ENCODE results near the gene CCDC152.

CCDC152 gene

DNA sequence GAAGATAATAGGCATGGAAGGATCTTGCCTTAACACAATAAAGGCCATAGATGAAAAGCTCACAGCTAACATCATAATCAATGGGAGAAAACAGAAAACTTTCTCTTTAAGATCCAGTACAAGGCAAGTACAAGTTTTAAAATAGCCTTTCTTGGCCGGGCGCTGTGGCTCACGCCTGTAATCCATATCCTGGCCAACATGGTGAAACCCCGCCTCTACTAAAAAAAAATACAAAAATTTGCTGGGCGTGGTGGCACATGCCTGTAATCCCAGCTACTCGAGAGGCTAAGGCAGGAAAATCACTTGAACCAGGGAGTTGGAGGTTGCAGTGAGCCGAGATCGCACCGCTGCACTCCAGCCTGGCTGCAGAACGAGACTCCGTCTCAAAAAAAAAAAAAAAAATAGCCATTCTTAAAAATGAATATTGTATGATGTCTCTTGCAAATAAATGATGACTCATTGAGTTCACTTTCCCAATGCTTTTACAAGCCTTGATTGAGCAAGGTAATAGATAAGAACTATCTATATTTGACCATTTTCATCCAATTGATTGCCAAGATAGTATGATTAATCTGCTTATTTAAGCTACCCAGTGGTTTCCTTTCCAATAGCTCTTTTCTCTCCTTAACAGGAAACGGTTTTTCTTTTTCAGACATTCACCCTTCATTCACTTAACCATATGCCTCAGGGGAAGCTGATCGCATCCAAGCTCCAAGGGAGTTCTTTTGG, 15.8 kb downstream of the CCDC152 start:
- DNase-seq (ENCODE audit: low read depth, low spot score) = no peak
- no peak overlapping the region for H3K27ac ChIP-seq

DNA sequence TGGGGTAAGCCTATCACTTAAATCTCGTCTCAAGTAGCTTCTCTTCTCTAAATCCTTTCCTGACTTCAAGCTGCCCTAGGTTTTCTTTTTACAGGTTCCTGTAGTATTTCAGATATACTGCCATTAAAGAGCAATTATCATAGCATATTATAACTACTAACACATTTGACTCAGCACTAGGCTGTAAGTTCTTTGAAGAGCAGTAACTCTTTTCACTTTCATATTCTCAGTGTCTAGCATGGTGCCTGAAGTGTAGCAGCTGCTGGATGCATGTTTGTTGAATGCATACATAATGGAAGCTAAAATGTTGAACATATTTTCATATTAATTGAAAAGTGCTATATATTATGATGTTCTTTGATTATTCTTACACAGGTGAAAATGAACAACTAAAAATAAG, 22.5 kb downstream of the CCDC152 start:
- no peak for DNase-seq (ENCODE audit: low read depth, low spot score)
- no peak overlapping the region for H3K27ac ChIP-seq

DNA sequence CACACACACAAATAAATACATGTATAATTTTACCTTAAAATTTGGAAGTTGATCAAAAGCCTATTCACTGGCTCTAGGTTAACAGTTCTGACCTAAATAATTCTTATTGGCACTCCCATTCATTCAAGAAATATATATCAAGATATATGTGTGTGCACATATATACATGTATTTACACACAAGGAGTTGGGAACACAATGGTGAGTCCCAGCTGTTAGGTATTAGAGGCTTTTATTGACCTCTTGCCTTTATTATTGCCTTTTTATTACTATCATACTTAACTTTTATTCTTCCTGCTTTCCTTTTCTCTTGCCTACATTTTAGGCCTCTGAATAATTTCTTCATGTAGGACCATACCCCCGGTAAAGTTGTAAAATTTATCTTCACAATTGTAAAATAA, 25.0 kb downstream of the CCDC152 start:
- DNase-seq (ENCODE audit: low read depth, low spot score) = no peak
- H3K27ac ChIP-seq = no peak overlapping the region

DNA sequence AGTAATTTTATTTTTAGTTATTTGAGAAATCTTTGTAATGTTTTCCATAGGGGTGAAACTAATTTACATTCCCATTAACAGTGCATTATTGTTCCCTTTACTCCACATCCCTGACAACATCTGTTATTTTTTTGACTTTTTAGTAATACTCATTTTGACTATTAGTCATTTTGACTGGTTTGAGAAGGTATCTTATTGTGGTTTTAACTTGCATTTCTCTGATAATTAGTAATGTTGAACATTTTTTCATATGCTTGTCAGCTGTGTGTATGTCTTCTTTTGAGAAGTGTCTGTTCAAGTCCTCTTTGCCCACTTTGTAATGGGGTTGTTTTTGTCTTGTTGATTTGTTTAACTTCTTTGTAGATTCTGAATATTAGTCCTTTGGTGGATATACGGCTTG, 27.5 kb downstream of the CCDC152 start:
- H3K27ac ChIP-seq = no peak overlapping the region
- DNase-seq (ENCODE audit: low read depth, low spot score) = no peak

DNA sequence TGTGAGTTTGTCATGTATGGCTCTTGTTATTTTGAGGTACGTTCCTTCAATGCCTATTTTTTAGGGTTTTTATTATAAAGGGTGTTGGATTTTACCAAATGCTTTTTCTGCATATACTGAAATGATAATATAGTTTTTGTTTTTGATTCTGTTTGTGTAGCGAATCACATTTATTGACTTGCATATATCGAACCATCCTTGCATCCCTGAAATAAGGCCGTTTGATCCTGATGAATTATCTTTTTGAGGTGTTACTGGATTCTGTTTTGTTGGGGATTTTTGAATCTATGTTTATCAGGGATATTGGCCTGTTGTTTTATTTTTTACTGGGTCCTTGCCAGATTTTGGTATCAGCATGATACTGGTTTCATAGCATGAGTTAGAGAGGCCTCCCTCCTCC, 29.1 kb downstream of the CCDC152 start:
- no peak for DNase-seq (ENCODE audit: low read depth, low spot score)
- no peak overlapping the region for H3K27ac ChIP-seq

DNA sequence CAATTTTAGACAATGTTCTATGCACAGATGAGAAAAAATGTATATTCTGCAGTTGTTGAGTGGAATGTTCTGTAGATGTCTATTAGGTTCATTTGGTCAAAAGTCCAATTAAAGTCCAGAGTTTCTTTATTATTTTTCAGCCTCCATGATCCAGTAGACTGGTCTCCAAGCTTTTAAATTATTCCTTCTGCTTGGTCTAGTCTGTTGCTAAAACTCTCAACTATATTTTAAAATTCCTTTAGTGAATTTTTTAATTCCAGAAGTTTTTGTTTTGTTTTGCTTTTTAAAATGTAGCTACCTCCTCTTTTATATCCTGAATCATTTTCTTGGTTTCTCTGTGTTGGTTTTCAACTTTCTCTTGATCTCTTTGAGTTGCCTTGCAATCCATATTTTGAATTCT, 30.5 kb downstream of the CCDC152 start:
- no peak overlapping the region for H3K27ac ChIP-seq
- no peak for DNase-seq (ENCODE audit: low read depth, low spot score)

DNA sequence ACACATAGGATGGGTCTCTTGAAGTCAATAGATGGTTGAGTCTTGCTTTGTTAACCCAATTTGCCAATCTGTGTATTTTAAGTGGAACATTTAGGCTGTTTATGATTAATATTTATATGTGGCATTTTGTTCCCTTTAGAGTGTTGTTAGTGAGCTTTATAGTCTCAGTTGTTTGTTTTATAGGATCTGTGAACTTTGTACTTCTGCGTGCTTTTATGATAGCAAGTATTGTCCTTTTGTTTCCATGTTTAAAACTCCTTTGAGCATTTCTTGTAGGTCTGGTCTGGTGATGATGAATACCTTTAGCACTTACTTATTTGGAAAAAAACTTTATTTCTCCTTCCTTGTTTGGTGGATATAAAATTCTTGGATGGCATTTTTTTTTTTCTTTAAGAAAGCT, 31.2 kb downstream of the CCDC152 start:
- DNase-seq (ENCODE audit: low read depth, low spot score) = no peak
- H3K27ac ChIP-seq = no peak overlapping the region

DNA sequence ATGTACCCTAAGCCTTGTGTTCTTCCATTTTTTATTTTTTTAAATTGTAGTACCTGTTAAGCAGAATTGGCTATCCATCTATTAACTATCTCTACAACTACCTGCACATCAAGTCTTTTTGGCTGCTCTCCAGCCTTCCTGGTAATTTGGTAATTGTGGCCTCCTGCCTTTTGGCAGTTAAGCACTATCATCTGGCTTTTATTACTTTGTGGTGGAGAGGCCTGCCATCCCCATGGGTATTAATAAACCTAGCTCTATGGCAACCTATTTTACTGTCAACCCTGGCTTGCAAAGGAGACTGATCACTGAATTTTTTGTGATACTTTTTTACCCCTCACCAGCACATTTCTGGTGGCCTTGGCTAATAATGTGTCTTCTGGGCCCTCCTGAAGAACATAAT, 34.5 kb downstream of the CCDC152 start:
- DNase-seq (ENCODE audit: low read depth, low spot score) = no peak
- H3K27ac ChIP-seq = no peak overlapping the region

DNA sequence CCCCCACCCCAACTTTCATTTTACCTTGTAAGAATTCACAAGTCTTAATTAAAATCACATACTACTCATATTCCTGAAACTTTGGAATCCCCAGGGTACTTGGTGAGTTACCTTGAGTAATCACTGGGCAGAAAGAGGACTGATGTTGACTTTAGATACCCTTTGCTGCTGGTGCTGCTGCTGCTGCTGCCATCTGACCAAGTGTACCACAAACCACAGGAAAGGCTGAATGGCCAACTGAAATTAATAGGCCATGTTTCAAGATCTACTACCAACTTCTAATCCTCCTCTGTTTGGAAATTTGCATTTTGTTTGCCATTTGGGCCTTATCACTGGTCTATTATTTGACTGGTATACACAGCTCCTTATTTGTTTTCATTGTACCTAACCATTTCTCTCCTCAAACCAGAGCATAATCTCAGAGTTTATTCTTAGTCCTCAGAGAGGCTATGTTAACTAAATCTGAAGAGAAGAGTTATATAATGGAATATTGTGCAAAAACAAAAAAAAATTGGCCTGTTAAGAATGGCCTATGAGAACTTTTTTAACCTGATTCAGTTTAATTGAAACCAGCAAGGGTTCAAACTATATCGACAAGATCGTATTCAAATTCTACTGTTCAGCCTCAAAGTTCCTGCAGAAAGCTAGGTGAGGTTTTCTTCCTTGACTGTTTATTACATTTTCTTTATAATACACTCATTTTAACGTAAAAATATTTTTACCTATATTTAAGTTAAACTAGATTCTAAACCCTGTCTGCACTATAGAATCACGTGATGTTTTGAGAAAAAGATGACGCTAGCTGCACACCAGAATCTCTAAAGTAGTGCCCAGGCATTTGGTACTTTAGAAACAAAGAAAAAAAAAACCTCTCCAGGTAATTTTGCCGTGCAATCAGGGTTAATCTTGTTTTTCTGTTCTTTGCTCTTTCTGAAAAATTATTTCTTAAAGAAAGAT, 41.9 kb downstream of the CCDC152 start:
- no peak overlapping the region for H3K27ac ChIP-seq
- no peak for DNase-seq (ENCODE audit: low read depth, low spot score)

DNA sequence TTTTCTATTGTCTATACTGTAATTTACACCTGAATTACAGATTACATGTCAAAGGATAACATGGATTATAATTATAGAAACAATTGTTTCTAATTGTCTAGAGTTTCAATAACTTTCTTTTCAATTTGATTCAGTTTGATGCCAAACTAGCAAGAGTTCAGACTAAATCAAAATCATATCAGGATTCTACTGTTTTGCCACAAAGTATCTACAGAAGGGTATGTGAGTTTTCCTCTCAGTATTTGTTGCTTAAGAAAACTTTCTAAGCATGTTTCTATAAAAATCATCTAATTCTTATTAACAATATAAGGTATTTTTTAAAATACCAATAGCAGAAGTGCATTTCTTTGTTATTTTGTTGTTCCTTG, 42.6 kb downstream of the CCDC152 start:
- H3K27ac ChIP-seq = no peak overlapping the region
- DNase-seq (ENCODE audit: low read depth, low spot score) = no peak

DNA sequence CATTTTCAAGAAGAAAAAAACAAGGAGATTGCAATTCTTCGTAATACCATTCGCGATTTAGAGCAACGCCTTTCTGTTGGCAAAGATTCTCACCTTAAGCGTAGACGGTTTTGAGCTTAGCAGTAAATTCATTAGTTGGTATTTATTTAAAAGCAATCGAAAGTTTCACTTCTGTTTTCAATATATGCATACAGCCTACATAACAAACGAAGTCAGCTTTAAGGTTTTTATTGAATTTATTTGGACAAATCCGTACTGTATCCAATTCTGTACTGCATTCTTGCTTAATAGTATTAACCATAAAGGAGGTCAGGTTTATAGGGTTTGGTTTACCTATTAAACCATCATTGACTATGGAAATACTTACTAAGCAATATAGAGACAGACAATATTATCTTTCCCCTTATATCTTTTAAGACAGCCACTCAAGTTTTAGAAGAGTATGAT, 43.1 kb downstream of the CCDC152 start:
- DNase-seq (ENCODE audit: low read depth, low spot score) = no peak
- H3K27ac ChIP-seq = no peak overlapping the region

DNA sequence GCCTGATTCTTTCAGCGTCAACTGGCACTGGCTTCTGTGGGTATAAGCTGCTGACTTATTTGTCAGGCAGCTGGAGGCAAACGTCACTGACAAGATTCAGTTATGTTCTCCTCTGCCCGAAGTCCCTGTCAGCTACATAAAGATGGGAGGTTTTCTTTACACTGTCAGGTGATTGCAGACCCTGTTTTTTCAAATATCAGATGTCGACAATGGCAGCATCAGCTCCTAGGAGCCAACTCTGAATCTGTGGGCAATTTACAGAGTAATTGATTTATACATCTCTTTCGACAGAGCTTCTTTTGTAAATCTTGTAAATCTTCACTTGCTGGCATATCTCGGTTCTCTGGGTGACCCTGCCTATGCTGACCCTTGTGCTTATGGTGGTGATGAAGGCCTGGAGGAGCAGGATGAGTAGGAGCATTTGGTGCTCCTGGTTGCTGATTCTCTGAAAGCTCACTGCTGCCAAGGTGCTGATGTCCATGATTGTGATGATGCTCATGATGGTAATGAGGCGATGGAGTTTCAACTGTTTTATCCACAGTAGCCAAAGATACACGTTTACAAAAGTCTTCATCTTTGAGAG, 44.2 kb downstream of the CCDC152 start:
- no peak for DNase-seq (ENCODE audit: low read depth, low spot score)
- no peak overlapping the region for H3K27ac ChIP-seq

DNA sequence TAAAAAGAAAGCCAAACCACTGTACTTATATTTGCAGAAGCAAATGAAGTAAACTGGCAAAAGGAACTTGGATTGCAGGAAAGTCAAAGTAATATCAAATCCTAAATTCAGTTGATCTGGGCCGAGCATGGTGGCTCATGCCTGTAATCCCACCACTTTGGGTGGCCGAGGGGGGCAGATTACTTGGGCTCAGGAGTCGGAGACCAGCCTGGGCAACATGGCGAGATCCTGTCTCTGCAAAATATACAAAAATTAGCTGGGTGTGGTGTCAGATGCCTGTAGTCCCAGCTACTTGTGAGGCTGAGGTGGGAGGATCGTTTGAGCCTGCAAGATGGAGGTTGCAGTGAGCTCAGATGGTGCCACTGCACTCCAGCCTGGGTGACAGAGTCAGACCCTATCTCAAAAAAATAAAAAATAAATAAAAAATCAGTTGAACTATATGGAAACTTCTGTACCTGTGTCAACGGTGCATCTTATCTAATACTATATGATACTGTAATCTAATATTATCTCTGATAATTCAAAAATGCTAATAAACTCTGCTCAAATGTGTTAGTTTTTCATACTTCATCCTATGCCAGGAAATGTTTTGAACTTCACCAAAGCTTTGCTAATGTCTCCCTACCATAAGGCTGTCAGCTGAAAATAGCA, 45.0 kb downstream of the CCDC152 start:
- DNase-seq (ENCODE audit: low read depth, low spot score) = no peak
- H3K27ac ChIP-seq = no peak overlapping the region

DNA sequence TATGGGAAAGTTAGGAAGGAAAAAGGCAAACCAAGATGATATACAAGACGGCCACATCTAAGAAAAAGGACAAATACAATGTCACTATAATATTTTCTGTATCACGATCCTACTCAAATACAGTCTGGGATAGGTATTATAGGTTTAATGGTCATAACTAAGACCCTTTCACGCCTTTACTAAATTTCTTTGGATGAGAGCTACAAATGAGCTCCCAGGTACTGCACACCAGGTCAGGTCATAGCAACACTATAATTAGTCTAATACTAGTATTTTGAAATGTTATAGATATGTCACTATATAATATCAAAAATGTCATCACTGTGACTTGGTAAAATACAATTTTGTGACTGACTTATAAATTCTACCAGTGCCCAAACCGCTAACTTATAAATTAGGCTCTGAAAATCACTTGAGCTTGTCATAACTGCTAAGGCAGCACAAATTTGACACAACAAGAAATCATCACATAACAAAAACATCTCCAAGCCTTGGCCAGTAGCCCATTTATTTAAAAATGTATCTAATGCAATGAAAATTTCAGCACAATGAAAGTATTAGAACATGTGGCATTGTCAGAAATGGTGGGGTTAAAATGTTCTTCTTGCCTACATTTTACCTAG, 48.2 kb downstream of the CCDC152 start:
- H3K27ac ChIP-seq = no peak overlapping the region
- DNase-seq (ENCODE audit: low read depth, low spot score) = no peak

DNA sequence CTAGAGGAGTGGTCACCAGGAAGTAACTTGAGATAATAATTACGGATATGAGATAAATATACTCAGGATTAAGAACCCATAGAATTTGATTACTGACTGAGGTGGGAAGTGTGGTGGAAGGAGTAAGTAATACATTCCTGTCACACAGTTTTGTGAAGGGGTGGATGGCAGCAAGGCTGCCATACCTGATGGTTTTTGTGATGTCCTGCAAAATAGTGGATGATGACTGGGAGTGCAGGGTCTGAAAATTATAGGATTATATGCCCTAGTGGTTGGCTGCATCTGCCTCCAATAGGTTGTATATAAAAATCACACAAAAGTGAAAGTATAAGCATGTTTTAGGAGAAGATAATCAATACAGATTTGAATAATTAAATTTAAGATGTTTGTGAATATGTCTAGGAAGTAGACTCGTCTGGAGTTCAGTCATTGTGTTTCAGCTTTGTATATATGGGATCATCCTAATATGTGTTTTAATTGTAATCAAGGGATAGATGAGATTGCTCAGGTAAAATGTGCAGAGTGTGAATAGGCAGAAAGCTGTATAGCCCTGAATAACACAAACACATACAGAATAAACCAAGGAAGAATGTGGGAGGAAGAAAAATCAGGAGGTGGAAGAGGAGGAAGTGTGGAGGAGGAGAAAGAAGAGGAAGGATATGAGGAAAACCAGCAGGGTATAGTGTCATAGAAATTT, 49.5 kb downstream of the CCDC152 start:
- H3K27ac ChIP-seq = no peak overlapping the region
- DNase-seq (ENCODE audit: low read depth, low spot score) = no peak

DNA sequence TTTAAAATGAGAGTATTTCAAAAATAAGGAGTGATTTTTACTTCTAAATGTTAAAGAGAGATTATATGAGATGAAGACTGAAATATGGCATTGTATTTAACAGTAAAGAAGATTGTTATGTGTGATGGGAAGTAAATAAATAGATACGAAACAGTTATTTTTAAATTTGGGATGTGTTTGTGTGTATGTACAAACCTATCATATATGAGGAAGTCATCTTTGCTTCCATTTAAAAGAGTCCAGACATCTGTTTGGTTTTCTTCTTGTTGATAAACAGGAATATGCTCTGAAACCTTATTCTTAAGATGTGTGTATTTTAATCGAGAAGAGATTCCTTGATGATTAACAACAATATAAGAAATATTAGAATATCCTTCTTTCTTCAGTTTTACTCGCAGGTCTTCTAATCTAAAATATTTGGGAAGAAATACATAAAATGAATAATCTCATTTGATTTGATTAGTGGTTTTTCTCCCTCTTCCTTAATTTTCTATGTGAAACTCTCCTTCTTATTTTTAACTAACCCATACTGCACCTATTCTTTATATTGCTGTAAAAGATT, 50.2 kb downstream of the CCDC152 start:
- no peak for DNase-seq (ENCODE audit: low read depth, low spot score)
- no peak overlapping the region for H3K27ac ChIP-seq

DNA sequence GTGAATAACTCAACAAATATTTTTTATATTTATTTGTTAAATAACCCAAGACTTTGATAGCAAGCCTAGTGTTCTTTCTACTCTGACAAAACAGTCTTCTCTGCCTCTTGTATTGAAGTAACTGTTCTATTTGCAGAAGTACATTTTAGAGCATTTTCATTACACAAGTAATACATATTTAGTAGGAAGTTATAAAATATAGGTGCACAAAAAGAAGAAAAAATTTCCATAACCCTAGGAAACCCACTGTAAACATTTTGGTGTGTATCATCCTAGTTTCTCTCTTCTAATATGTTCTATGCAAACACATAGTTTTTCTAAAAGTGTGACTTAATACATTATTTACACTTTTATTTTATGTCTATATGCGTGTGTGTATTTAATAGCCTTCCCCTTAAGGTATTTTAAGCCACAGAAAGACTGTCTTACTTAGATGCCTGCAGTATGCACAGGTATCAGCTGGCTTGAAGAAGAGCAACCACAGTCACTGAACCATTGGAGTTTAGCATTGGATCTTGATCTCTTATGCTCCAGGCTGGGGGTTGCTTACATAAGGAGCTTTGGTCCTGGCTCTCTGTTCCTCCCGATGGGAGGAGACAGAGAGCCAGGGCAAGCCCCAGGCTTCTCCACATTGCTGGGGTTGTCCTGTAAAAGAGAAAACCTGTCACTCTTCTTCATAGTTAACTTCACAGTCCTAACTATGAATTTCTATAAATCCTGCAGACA, 51.3 kb downstream of the CCDC152 start:
- no peak overlapping the region for H3K27ac ChIP-seq
- DNase-seq (ENCODE audit: low read depth, low spot score) = no peak

DNA sequence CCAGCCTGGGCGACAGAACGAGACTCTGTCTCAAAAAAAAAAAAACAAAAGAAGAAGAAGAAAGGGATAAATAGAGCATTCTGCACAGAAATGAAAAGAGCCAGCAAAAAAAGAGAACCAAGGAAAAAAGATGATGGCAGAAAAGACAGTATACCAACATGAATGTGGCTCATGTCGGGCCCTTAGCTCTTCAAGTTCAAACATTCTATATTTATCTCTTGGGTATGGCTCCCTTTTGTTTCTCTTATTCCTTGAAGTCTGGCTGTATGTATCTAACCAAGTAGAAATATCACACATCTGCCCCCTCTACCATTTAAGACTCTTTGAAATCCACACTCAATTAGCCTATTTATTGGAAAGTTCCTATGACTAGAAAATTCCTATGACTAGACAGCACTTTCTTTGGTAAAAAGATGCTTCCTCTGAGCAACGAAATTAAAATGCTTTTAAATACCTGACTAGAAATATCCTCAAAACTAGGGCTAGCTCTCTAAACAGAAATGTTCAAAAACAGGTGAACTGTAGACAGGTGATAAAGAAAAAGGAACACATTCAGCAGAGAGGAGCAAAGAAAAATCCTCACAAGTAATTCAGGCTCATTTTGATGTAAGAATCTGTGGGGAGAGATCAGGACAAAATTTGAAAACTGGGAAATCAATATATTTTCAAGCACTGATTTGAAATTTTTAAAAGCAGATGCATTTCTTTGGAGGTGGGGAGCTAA, 52.4 kb downstream of the CCDC152 start:
- H3K27ac ChIP-seq = no peak overlapping the region

More for the DNA sequence above, 52.4 kb downstream of the CCDC152 start:
- no peak for DNase-seq (ENCODE audit: low read depth, low spot score)

All from epithelial cell of prostate (primary cell).